Astrocyte (in vitro differentiated cells and primary cell): Measurements from ENCODE around the gene OGFOD2. TPM values are rescaled to one million over a fixed set of nuclear protein-coding genes. Genes with fewer than 3 reads are reported as not detected.

ENCODE experiments used
- DNase-seq: peaks from one replicate; pipeline ENCODE4 v3.0.0-alpha.2; 2010; ENCODE audit warnings: low read depth
- FAIRE-seq: peaks from 2 replicates; lab custom pipeline; 2011; peaks lifted over from hg19 to GRCh38; lab: Jason Lieb, UNC
- H2AFZ ChIP-seq: 2 replicates; pipeline ENCODE4 v1.6.0; 2012; ENCODE audit warnings: low read depth, low read length, inconsistent platforms
- H3K27ac ChIP-seq: 2 replicates; pipeline ENCODE4 v1.5.1; 2011; ENCODE audit warnings: low read depth, low read length, inconsistent platforms
- H3K27me3 ChIP-seq: 2 replicates; pipeline ENCODE4 v1.6.0; 2011; ENCODE audit warnings: low read length, inconsistent platforms; ENCODE audit not compliant: insufficient read depth
- H3K36me3 ChIP-seq: 2 replicates; pipeline ENCODE4 v1.5.1; 2011; ENCODE audit warnings: low read length, inconsistent platforms; ENCODE audit not compliant: insufficient read depth
- H3K4me1 ChIP-seq: 2 replicates; pipeline ENCODE4 v1.5.1; 2011; ENCODE audit warnings: low read length, inconsistent platforms; ENCODE audit not compliant: insufficient read depth
- H3K4me2 ChIP-seq: 2 replicates; pipeline ENCODE4 v1.6.0; 2012; ENCODE audit warnings: low read length, inconsistent platforms
- H3K4me3 ChIP-seq: 2 replicates; pipeline ENCODE4 v1.5.1; 2011; ENCODE audit warnings: low read depth, mild to moderate bottlenecking, low read length, inconsistent platforms; ENCODE audit not compliant: insufficient read depth
- H3K79me2 ChIP-seq: 2 replicates; pipeline ENCODE4 v1.6.0; 2012; ENCODE audit warnings: mild to moderate bottlenecking, low read length, inconsistent platforms; ENCODE audit not compliant: insufficient read depth
- H3K9ac ChIP-seq: 2 replicates; pipeline ENCODE4 v1.6.0; 2012; ENCODE audit warnings: mild to moderate bottlenecking, low read length, inconsistent platforms
- H3K9me3 ChIP-seq: 2 replicates; pipeline ENCODE4 v1.5.1; 2012; ENCODE audit warnings: low read depth, mild to moderate bottlenecking, low read length, inconsistent platforms; ENCODE audit not compliant: insufficient read depth
- H4K20me1 ChIP-seq: 2 replicates; pipeline ENCODE4 v1.6.0; 2012; ENCODE audit warnings: low read length, inconsistent platforms; ENCODE audit not compliant: insufficient read depth
- H3K27ac Mint-ChIP-seq: one replicate; pipeline ENCODE4 v1.8.0; 2021; ENCODE audit warnings: mild to moderate bottlenecking, mixed read lengths; ENCODE audit not compliant: unreplicated experiment
- H3K27me3 Mint-ChIP-seq: one replicate; pipeline ENCODE4 v1.8.0; 2021; ENCODE audit warnings: low read depth, mixed read lengths; ENCODE audit not compliant: unreplicated experiment
- H3K36me3 Mint-ChIP-seq: one replicate; pipeline ENCODE4 v1.8.0; 2021; ENCODE audit warnings: low read depth, mixed read lengths; ENCODE audit not compliant: unreplicated experiment
- H3K4me1 Mint-ChIP-seq: one replicate; pipeline ENCODE4 v1.8.0; 2021; ENCODE audit warnings: low read depth, mixed read lengths; ENCODE audit not compliant: unreplicated experiment
- H3K4me3 Mint-ChIP-seq: one replicate; pipeline ENCODE4 v1.8.0; 2021; ENCODE audit warnings: mild to moderate bottlenecking, moderate library complexity, mixed read lengths; ENCODE audit not compliant: unreplicated experiment
- H3K9me3 Mint-ChIP-seq: one replicate; pipeline ENCODE4 v1.8.0; 2021; ENCODE audit warnings: mild to moderate bottlenecking, mixed read lengths; ENCODE audit not compliant: unreplicated experiment
- CTCF ChIP-seq: IDR thresholded peaks from 2 replicates; pipeline ENCODE4 v1.5.1; 2011; ENCODE audit warnings: low read depth, mild to moderate bottlenecking, inconsistent platforms, low read length, moderate library complexity; ENCODE audit not compliant: insufficient read depth
- EZH2 ChIP-seq: IDR thresholded peaks from 2 replicates; pipeline ENCODE4 v1.6.1; 2012; ENCODE audit warnings: mild to moderate bottlenecking, low read length, inconsistent platforms; ENCODE audit not compliant: insufficient read depth
- total RNA-seq: library from RNA; stranded (reverse); gene quantifications from 2 replicates; pipeline ENCODE4 v1.2.1, GENCODE V29; 2021

The OGFOD2 gene
- total RNA-seq, 1 donor from 2014 or later = 13.3 TPM

- Mint-ChIP-seq H3K4me3 (no peak overlapping the region), H3K27ac (no peak overlapping the region), H3K4me1 (peaks cover 25% of the 10 kb centered on the region), H3K9me3 (no peaks in the 10 kb centered on the region), H3K36me3 (peaks cover 7% of the 10 kb centered on the region), H3K27me3 (no peaks in the 10 kb centered on the region)
- H3K9ac ChIP-seq = no peak overlapping the region
- no peak overlapping the region for H2AFZ ChIP-seq
- no peak overlapping the region for H3K4me3 ChIP-seq
- TF ChIP-seq CTCF (no peak), EZH2 (no peak)
- H3K4me2 ChIP-seq = peak overlapping the region; percentile 39
- H3K27ac ChIP-seq = peak overlapping the region; percentile 30
- no peaks in the 10 kb centered on the region for H4K20me1 ChIP-seq
- peaks cover 38% of the 10 kb centered on the region for H3K4me1 ChIP-seq
- H3K27me3 ChIP-seq = no peaks in the 10 kb centered on the region
- peak; percentile 35 for DNase-seq
- no peak for FAIRE-seq
- no peaks in the 10 kb centered on the region for H3K79me2 ChIP-seq
- no peaks in the 10 kb centered on the region for H3K36me3 ChIP-seq
- no peaks in the 10 kb centered on the region for H3K9me3 ChIP-seq
Observed at GRCh38 chr12:122944605-122945592, 30.1 kb upstream of the OGFOD2 start.

- Histone ChIP-seq H3K4me1 (peaks cover 45% of the 10 kb centered on the region), H3K79me2 (no peaks in the 10 kb centered on the region), H2AFZ (peak overlapping the region; percentile 11), H3K27me3 (no peaks in the 10 kb centered on the region), H3K4me3 (no peak overlapping the region), H3K36me3 (no peaks in the 10 kb centered on the region), H3K27ac (peak overlapping the region; percentile 83), H3K4me2 (peak overlapping the region; percentile 61), H3K9me3 (no peaks in the 10 kb centered on the region), H4K20me1 (peaks cover 3% of the 10 kb centered on the region), H3K9ac (peak overlapping the region; percentile 65)
- H3K27me3 Mint-ChIP-seq = no peaks in the 10 kb centered on the region
- FAIRE-seq = peak; percentile 100
- peak; percentile 42 for TF ChIP-seq CTCF
- no peak for TF ChIP-seq EZH2
- peak; percentile 99 for DNase-seq
- peaks cover 31% of the 10 kb centered on the region for H3K4me1 Mint-ChIP-seq
- H3K36me3 Mint-ChIP-seq = peaks cover 4% of the 10 kb centered on the region
- peak overlapping the region; percentile 40 for H3K4me3 Mint-ChIP-seq
- H3K9me3 Mint-ChIP-seq = no peaks in the 10 kb centered on the region
- H3K27ac Mint-ChIP-seq = peak overlapping the region; percentile 98
Observed at GRCh38 chr12:122946690-122947341, 28.2 kb upstream of the OGFOD2 start.
